Liver (tissue), 9 donors: ENCODE results near the gene WWP2. TPM values are rescaled to one million over a fixed set of nuclear protein-coding genes. Genes with fewer than 3 reads are reported as not detected.
A peak's percentile ranks its signal among the peaks of the same experiment; 100 is the strongest.

Experiments used
- DNase-seq: peaks from one replicate; pipeline ENCODE4 v3.0.0-alpha.2; 2017; ENCODE audit warnings: low spot score
- H3K27ac ChIP-seq, 2 donors: one replicate each; pipeline ENCODE4 v1.7.0; 2013; ENCODE audit warnings: inconsistent platforms in 2 of 2, low read length in 2 of 2, control low read depth in 1 of 2, low read depth in 1 of 2, mild to moderate bottlenecking in 1 of 2
- H3K27me3 ChIP-seq, 4 donors: one replicate each; pipeline versions ENCODE4 v1.6.1 to v1.7.0; 2013; ENCODE audit warnings: low read length in 3 of 4, inconsistent platforms in 1 of 4, mild to moderate bottlenecking in 1 of 4, moderate library complexity in 1 of 4; ENCODE audit not compliant: control insufficient read depth in 4 of 4, insufficient read depth in 4 of 4
- H3K36me3 ChIP-seq, 4 donors: one replicate each; pipeline versions ENCODE4 v1.6.1 to v1.7.0; 2013; ENCODE audit warnings: low read length in 3 of 4, mild to moderate bottlenecking in 3 of 4, low read depth in 1 of 4, moderate library complexity in 1 of 4; ENCODE audit not compliant: control insufficient read depth in 4 of 4, insufficient read depth in 3 of 4
- H3K4me1 ChIP-seq, 4 donors: one replicate each; pipeline versions ENCODE4 v1.6.1 to v1.7.0; 2013; ENCODE audit warnings: low read length in 3 of 4, mild to moderate bottlenecking in 3 of 4, moderate library complexity in 1 of 4; ENCODE audit not compliant: control insufficient read depth in 4 of 4, insufficient read depth in 4 of 4
- H3K4me3 ChIP-seq, 3 donors: one replicate each; pipeline versions ENCODE4 v1.6.1 to v1.7.0; 2013; ENCODE audit warnings: low read length in 3 of 3, control low read depth in 1 of 3, low read depth in 1 of 3, mild to moderate bottlenecking in 1 of 3
- H3K9ac ChIP-seq, 2 donors: one replicate each; pipeline ENCODE4 v1.7.0; 2013; ENCODE audit warnings: low read length in 2 of 2, mild to moderate bottlenecking in 2 of 2, moderate library complexity in 2 of 2, control low read depth in 1 of 2, low read depth in 1 of 2
- H3K9me3 ChIP-seq, 4 donors: one replicate each; pipeline versions ENCODE4 v1.6.1 to v1.7.0; 2013; ENCODE audit warnings: low read length in 3 of 4; ENCODE audit not compliant: control insufficient read depth in 4 of 4
- ATF3 ChIP-seq: IDR thresholded peaks from 2 replicates; pipeline ENCODE4 v1.6.1; 2016; ENCODE audit warnings: antibody characterized with exemption
- CTCF ChIP-seq: fragments of 150-350 bp; IDR thresholded peaks from 2 replicates; pipeline ENCODE4 v1.5.1; 2017; ENCODE audit warnings: improper control_type of control experiment, low read depth, low read length; ENCODE audit not compliant: missing input control
- EGR1 ChIP-seq, 2 donors: IDR thresholded peaks; 2 replicates each; pipeline ENCODE4 v1.6.1; 2016 to 2018; ENCODE audit warnings: antibody characterized with exemption in 2 of 2, low read depth in 2 of 2
- FOXA1 ChIP-seq: IDR thresholded peaks from 2 replicates; pipeline ENCODE4 v1.6.1; 2016; ENCODE audit warnings: antibody characterized with exemption
- FOXA2 ChIP-seq: IDR thresholded peaks from 2 replicates; pipeline ENCODE4 v1.6.1; 2016; ENCODE audit warnings: antibody characterized with exemption
- GABPA ChIP-seq, 2 donors: IDR thresholded peaks in 1 of 2; conservative IDR thresholded peaks in 1 of 2; 2 replicates each; pipeline ENCODE4 v1.6.1; 2016; ENCODE audit warnings: antibody characterized with exemption in 2 of 2, mild to moderate bottlenecking in 1 of 2, moderate library complexity in 1 of 2
- HNF4A ChIP-seq, 2 donors: conservative IDR thresholded peaks; 2 replicates each; pipeline ENCODE4 v1.6.1; 2016; ENCODE audit warnings: antibody characterized with exemption in 2 of 2, mild to moderate bottlenecking in 2 of 2
- HNF4G ChIP-seq: IDR thresholded peaks from 2 replicates; pipeline ENCODE4 v1.6.1; 2016; ENCODE audit warnings: antibody characterized with exemption
- JUND ChIP-seq, 2 donors: IDR thresholded peaks; 2 replicates each; pipeline ENCODE4 v1.6.1; 2016; ENCODE audit warnings: antibody characterized with exemption in 2 of 2
- MAX ChIP-seq: IDR thresholded peaks from 2 replicates; pipeline ENCODE4 v1.6.1; 2016; ENCODE audit warnings: antibody characterized with exemption
- NR2F2 ChIP-seq: IDR thresholded peaks from 2 replicates; pipeline ENCODE4 v1.6.1; 2016; ENCODE audit warnings: antibody characterized with exemption
- RAD21 ChIP-seq, 2 donors: IDR thresholded peaks; 2 replicates each; pipeline ENCODE4 v1.6.1; 2016; ENCODE audit warnings: antibody characterized with exemption in 2 of 2, mild to moderate bottlenecking in 2 of 2
- REST ChIP-seq: IDR thresholded peaks from 2 replicates; pipeline ENCODE4 v1.6.1; 2016; ENCODE audit warnings: antibody characterized with exemption, mild to moderate bottlenecking
- RXRA ChIP-seq, 2 donors: IDR thresholded peaks; 2 replicates each; pipeline ENCODE4 v1.6.1; 2017 to 2018; ENCODE audit warnings: antibody characterized with exemption in 2 of 2, mild to moderate bottlenecking in 1 of 2
- SP1 ChIP-seq: IDR thresholded peaks from 2 replicates; pipeline ENCODE4 v1.6.1; 2018; ENCODE audit warnings: antibody characterized with exemption, mild to moderate bottlenecking
- TAF1 ChIP-seq: conservative IDR thresholded peaks from 2 replicates; pipeline ENCODE4 v1.6.1; 2016; ENCODE audit warnings: antibody characterized with exemption, mild to moderate bottlenecking
- YY1 ChIP-seq: IDR thresholded peaks from 2 replicates; pipeline ENCODE4 v1.6.1; 2016; ENCODE audit warnings: antibody characterized with exemption, mild to moderate bottlenecking
- ZBTB33 ChIP-seq: IDR thresholded peaks from 2 replicates; pipeline ENCODE4 v1.6.1; 2016; ENCODE audit warnings: antibody characterized with exemption
- WGBS: extraction: QIAGEN DNeasy Blood & Tissue Kit; methylation state at CpG from one replicate; pipeline ENCODE4 v1.1.7; 2013; 5-methylcytosine and 5-hydroxymethylcytosine counted together
- polyA plus RNA-seq, 2 donors: library from polyadenylated mRNA; stranded (reverse) in 1 of 2; unstranded in 1 of 2; fragments of 200-250 nt in 1 of 2; fragments of >200 nt in 1 of 2; fragmentation: Nextera tagmentation in 1 of 2; extraction: Ambion mirVana in 1 of 2; gene quantifications; one replicate each; pipeline versions ENCODE4 v1.2.1 to v1.2.3, GENCODE V29; 2013 to 2015
- total RNA-seq, 2 donors: library from RNA; depleted of rRNA; stranded (reverse); fragments of >200 nt; gene quantifications; one replicate each; pipeline ENCODE4 v1.2.3, GENCODE V29; 2014
- donor health status: healthy.
- donor health status: healthy.
- donor health status: healthy.
- donor health status: healthy.
- donor health status: healthy.

WWP2 gene
- total and polyA plus RNA-seq, 4 donors, result 8.6 to 22.7 (median 13.6) TPM

- no peak for DNase-seq
- peak overlapping the region; percentile 81 to 99 (median 95) for H3K4me3 ChIP-seq
- H3K27me3 ChIP-seq, result no peaks in the 10 kb centered on the region
- peaks cover 3 to 15% (median 8%) of the 10 kb centered on the region in 4 donors for H3K36me3 ChIP-seq
- 21% methylated on average over 4 of the region's 4 CpGs for WGBS
- no peaks in the 10 kb centered on the region for H3K9me3 ChIP-seq
- H3K4me1 ChIP-seq, result peaks cover 0 to 19% (median 13%) of the 10 kb centered on the region in 4 donors
- peak overlapping the region in 1 of 2 donors; percentile 52 for H3K27ac ChIP-seq
- H3K9ac ChIP-seq, result peak overlapping the region; percentile 79 to 89
- TF ChIP-seq SP1, result no peak
- TF ChIP-seq CTCF, result no peak
- TF ChIP-seq ATF3, result no peak
- TF ChIP-seq REST, result no peak
- TF ChIP-seq NR2F2, result no peak
- TF ChIP-seq ZBTB33, result no peak
- no peak for TF ChIP-seq HNF4A (conservative IDR thresholded peaks at IDR 0.05)
- TF ChIP-seq GABPA (IDR thresholded peaks at IDR 0.05 in 1 of 2, conservative IDR thresholded peaks at IDR 0.05 in 1 of 2), result no peak
- TF ChIP-seq RAD21 (IDR thresholded peaks at IDR 0.05), result no peak
- TF ChIP-seq EGR1 (IDR thresholded peaks at IDR 0.05; ENCODE audit: low read depth in 2 of 2), result no peak
- no peak for TF ChIP-seq MAX
- no peak for TF ChIP-seq TAF1
- no peak for TF ChIP-seq FOXA2
- TF ChIP-seq RXRA (IDR thresholded peaks at IDR 0.05), result no peak
- TF ChIP-seq YY1, result no peak
- no peak for TF ChIP-seq FOXA1
- TF ChIP-seq JUND (IDR thresholded peaks at IDR 0.05), result no peak
- no peak for TF ChIP-seq HNF4G
Measured at GRCh38 chr16:69754143-69754468, 8.0 kb upstream of the WWP2 start.
